ELF-1 (cell line): ENCODE data around the gene FAR2.
A peak's percentile ranks its signal among the peaks of the same experiment; 100 is the strongest.
"Not testable (repeated sequence)": the region's sequence is repeated elsewhere in the genome, so short reads cannot be mapped to it uniquely, and the experiment has no call there.

Experiments
- DNase-seq: peaks from one replicate; pipeline ENCODE4 v3.0.0-alpha.2; 2016; ENCODE audit warnings: low read depth, low spot score

FAR2 gene

DNA sequence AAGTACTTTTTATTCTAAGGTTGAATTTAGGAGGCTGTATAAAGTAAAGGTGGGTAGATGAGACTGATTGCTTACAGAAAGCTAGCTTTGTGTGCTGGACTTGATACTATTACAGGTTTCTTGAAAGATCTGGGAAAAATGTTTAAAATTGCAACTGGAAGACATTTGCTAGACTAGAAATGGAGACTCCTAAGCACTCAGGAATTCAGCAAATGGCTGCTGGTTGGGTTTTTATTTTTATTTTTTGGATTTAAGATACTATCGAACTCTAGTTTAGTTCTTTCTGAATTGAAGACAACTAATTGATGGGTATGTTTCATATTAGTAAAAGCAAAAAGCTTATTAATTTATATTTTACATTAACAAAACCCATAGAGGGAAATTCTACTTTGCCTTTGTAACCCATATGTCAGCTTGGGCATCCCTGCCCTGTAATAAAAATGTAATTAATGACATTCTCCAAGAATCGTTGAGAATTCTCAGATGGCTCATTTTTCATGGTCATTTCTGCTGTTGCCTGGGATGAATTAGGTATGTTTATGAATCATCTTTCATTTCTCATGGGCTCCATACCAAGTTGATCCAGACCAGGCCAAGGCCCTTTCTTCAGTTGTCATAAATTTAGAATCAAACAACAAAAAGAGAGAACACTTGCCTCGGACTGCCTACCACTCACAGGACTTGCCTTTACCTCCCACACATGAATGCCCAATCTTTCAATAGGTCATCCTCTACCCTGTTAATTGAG is 129.8 kb downstream of the FAR2 start:
- DNase-seq: no peak

DNA sequence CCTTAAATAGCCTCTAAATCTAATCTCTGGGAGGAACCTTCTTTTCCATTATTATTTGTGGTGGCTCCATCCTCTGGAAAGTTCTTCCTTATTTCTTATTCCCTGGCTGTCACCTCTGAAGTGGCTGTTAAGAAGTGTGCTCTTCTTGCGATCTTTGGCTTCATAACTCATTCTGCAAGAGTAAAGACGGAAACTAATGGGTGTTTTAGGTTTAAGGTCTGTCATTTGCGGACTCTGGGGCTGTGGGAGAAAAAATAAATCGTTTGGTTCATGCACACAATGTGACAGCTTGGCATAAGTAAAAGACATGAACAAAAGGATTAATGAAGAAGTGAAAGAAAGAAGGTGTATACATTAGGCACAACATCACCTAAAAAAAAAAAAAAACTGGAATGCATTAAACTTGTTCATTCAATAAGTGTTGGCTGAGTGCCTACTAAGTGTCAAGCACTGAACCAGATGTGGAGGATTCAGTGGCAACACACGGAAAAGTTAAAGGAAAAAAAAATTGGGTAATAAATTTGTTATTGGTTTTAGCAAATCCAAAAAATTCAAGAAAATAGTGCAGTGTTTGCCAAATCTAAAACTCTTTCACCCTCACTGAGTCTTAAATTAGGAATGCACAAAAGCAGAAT is 132.4 kb downstream of the FAR2 start:
- no peak for DNase-seq

DNA sequence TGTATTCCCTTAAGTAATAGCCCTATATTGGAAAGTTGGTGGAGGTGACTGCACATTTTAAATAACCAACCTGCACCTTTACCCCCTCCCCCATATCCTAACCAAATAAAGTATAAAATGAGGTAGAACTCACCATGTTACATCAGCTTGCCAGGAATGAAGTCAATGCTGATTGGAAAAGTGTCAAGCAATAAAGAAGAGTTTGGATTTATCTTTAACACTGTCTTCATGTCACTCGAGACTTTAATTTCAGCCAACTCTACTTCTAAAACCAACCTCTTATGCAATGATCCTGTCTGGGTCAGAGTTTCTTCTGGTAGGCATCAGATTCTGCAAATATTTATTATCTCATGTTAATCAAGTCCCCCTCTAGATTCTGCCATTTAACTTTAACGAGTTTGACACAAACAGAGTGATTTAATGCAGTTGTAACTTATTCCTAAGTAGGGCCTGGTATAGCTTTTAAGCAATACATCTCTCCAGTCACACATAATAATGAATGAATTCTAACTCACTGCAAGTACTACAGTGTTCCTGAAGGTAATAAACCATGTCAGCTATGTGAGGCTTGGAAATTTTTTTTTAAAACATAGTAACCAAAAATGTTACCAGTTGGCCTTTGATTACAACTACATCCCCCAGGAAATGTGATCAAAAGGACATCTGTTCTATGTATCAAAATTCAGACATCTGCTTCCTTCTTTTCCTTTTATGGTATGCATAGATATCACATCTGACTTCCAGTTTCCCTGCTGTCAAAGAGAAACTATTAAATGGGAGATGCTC is 133.1 kb downstream of the FAR2 start:
- no peak for DNase-seq

DNA sequence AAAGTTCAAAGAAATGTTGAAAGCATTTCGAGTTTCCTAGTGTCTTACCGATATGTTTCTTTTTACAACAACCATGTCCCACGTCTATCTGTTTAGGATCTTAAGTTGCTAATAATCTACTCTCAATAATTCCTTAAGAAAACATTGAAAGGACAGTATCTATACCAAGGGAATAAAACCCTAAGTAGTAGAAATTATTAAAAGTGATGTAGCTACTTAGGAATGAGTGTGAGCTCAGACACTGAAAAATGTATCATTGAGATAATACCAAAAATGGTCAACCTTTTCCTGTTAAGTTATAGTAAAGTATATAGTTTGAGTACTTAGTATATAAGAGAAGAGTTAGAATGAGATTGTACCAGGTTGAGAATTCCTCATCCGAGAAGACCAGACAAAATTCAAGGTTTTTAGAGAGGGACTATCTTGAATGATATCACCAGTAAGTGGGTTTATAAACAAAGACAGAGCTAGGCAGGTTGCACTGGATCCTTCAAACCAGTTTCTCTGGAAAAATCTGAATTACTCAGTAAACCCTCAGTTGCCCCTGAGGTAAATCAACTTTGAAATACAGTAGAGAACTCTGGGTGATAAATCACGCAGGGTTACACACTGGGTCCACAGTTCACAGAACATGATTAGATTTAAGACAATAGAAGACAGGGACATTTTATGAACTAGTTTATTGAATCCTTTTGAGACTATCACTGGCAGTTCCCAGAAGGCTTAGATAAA is 135.1 kb downstream of the FAR2 start:
- no peak for DNase-seq

DNA sequence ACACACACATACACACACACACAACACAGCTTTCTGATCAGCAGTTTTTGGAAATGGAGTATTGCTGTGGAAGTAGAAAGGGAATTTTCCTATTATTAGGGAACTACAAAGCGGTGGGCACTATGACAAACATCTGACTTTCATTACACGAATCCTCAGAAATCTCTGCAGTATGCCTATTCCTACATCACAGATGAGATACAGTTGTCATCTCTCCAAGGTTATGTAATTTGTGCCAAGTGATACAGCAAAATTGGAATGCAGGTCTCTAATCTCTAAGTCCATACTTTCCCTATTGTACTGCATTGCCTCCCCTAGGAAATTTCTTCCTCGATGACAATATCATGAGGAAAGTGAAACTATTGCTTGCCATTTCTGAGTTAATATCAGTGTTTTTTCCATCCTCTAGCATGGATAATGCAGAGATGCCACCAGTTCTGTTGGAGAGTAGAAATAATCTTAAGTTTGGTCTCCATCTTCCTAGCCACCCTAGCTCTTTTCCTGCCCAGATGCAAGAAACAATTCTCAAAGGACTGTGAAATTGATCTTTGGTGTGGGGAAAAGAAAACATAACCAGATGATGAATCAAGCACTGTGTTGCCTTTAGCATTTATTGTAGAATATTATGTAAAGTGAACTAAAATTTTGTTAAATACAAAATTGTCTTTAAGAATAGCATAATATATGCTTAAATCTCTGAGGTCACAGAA is 137.2 kb downstream of the FAR2 start:
- DNase-seq: no peak

DNA sequence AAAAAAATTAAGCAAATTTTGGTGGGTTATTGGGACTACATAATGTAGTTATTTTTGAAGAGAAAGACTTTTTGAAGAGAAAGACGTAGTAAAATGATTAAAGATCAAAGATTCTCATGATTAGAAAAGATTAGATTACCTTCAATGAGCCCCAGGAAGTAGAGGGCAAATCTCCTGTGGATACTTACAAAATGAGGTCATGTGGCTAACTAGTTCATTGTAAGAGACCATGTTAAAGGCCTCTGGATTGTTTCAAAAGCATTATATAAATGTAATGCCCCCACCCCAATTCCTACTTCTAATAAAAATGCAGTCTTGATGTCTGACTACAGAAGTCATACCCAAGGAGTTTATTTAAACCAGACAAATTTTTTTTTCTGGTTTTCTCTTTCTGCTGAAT is 138.5 kb downstream of the FAR2 start:
- DNase-seq: no peak

DNA sequence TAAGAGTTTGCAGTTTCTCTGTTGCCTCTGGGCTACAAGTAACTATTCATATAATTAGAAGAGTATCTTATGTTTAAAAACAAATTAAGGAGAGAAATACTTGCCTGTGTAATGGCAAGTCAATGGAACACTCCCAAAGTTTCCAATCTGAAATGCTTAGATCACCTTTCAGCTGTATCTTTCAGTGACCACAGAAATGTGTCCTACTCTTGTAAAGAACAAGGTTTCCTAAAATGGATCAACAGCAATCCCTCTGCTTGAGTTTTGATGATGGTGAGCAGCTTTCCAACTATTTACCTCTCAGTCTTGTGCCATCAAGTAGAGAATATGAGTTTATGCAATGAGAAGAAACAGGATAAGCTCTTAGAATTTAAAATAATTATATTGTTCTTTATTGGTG is 139.0 kb downstream of the FAR2 start:
- DNase-seq: no peak

DNA sequence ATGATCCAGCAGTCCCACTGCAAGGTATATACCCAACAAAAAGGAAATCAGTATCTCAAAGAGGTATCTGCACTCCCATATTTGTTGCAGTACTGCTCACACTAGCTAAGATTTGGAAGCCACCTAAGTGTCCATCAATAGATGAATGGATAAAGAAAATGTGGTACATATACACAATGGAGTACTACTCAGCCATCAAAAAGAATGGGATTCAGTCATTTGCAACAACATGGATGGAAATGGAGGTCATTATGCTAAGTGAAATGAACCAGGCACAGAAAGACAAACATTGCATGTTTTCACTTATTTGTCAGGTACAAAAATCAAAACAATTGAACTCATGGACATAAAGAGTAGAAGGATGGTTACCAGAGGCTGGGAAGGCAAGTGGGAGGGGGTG is 141.4 kb downstream of the FAR2 start:
- not testable (repeated sequence) for DNase-seq

DNA sequence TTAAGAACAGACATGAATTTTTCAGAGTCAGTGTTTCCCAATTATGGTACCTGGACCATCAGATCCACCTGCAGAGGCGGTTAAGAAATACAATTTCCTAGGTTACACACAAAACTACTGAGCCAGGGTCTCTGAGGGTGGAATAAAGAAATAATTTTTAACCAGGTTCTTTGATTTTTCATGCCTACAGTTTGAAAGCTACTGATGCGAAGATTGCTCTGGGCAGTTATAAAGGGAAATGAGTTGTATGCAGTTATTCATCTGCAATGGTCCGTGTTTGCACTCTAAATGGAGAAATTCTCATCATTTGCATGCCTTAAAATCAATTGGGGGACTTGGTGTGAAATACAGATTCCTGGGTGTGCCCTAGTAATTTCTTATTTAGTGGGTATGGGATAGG is 142.1 kb downstream of the FAR2 start:
- no peak for DNase-seq

DNA sequence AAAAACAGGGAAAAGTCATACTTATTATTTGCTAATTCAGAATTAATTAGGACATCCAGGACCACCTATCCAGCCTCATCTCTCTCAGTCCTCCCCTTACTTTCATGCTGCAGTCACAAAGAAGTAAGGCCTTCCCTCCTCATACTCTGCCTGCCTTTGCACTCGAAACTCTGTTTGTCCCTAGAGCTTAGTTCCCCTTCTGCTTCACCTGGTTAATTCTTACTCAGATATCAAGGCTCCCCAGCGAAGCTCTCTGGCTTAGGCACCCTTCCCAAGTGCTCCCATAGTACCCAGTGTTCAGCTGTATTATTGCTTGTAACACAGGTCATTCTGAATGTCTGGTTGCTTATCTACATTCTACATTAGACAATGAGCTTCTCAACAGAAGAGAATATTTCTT is 150.6 kb downstream of the FAR2 start:
- DNase-seq: no peak

DNA sequence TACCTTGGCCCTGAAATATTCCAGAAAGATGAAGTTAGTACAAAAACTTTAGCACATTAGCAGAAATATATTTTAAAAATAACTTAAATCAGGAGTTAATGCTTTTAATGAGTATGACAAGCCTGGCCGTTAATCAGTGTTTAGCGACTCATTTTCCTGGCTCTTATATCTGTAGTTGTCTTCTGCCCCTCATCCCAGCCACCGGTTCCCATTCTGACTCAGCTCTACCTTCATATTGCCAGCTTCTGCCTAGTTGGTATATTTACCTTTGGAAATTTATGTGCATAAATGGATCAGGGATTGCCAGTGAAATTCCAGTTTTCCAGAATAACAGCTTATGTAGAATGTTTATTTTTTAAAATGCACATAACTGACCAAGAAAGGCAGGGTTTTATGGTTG is 152.0 kb downstream of the FAR2 start:
- DNase-seq: no peak

DNA sequence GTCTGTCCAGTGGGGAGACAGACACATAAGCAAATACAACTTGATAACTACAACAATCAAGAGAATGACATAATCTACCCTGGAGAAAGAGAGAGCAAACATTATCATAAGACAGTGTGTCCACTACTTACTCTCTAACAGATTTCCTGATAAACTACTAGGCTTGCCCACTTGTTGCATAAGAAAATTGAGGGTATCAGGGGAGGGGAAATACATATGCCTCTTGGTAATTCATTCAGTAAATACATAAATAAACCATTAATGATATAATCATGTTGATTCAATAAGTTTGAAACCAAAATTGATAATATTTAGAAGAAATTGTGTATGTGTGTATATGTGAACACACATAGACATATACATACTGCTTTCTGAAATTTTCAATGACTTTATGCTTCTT is 155.3 kb downstream of the FAR2 start:
- no peak for DNase-seq

DNA sequence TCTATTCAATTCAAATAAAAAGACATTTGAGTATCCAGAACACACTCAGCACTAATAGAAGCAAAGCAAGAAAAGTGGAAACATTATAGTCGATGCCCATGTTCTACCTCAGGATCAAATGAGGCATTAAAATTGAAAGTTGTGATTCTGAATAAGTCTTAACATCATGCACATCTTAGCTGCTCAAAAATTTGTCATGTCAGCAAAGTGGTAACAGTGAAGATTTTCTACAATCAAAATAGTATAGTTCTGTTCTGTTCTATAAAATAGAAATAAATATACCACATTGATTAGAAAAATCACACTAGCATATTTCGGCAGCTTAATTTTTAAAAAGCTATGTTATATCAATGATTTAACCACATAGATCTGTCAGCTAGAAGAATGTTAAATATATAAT is 157.2 kb downstream of the FAR2 start:
- no peak for DNase-seq

DNA sequence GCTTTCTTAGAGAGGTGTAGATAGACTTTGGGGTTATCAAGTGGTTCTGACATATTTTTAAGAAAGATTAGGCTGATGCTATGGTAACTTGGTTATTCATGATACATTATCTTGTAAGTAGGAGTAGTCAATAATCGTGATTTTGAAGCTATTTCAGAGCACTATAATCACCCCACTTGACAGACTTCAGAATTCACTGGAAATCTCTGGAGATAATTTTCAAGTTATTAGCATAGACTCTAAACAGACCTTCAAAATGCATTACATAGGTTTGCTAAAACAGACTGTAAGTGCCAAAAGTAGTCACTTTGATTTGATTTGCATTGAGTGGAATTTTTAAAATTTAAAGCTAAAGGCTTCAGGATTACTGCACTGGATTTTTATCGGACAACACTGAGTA is 157.6 kb downstream of the FAR2 start:
- no peak for DNase-seq

DNA sequence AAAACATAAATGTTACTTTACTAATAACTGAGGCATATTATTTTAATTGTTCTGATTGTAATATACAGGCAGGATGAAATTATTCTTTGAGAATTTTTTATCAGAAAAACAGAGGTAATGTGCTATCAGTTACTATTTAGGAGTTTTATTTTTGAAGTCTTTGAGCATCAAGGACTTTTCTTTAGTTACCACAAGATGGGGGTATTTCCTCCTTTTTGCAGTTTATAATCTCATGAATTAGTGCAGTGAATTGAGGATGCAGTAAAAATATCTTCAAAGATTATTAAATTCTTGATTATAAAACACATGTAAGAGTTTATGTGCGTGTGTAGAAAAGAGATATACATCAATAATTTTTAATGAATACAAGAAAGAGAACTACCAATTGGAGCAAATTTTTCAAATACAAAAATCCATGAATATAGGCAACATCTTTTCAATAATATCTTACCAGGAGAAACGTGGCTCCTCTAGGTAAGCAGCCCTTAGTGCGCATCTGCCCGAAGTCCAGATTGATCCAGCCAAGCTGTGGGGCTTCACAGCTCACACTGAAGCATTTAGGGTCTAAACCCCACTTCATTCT is 160.3 kb downstream of the FAR2 start:
- DNase-seq: no peak

DNA sequence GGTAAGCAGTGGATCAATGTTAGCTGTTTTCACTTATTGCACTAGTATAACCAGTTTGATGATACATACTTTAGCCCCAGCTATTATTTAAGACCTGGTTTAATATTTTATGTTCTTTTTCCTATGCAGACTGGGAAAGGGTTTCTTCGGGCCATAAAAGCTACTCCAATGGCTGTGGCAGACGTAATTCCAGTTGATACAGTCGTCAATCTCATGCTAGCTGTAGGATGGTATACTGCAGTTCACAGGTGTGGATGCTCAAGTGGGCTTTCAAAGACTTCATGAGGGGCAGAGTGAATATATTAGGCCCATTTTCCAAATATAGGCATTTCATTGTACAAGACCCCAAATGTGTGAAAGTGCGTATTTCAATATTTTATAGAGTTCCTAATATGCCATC is 161.8 kb downstream of the FAR2 start:
- no peak for DNase-seq

DNA sequence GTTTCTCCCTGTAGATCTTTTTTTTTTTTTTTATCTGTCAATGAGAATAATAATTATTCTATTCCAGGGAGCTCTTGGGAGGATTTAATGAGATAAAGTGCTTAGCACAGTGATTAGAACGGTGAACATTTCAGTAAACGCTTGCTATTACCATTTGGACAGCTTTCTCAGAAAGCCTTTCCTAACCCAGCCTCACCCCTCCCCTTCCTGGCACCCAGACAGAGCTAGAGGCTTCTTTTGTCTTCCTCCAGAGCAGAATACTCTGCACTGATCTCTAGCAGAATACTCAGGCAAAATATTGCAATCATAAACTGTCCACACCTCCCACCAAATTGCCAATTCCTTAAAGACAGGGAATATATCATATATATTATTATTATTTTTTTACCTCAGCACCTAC is 165.3 kb downstream of the FAR2 start:
- DNase-seq: no peak

DNA sequence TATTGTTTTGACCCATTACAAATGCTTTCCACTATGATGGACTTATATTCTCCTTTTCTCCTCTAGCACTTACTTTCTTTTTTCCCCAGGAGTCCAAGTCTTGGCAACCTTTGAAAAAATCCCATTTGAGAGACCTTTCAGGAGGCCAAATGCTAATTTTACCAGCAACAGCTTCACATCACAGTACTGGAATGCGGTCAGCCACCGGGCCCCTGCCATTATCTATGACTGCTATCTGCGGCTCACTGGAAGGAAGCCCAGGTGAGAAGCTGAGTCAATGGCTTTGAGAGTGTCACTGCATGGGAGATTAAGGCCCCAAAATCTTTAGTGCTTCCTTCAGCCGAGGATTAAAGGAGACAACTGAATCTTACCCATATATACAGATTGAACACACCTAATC is 167.7 kb downstream of the FAR2 start:
- peak; percentile 75 for DNase-seq

DNA sequence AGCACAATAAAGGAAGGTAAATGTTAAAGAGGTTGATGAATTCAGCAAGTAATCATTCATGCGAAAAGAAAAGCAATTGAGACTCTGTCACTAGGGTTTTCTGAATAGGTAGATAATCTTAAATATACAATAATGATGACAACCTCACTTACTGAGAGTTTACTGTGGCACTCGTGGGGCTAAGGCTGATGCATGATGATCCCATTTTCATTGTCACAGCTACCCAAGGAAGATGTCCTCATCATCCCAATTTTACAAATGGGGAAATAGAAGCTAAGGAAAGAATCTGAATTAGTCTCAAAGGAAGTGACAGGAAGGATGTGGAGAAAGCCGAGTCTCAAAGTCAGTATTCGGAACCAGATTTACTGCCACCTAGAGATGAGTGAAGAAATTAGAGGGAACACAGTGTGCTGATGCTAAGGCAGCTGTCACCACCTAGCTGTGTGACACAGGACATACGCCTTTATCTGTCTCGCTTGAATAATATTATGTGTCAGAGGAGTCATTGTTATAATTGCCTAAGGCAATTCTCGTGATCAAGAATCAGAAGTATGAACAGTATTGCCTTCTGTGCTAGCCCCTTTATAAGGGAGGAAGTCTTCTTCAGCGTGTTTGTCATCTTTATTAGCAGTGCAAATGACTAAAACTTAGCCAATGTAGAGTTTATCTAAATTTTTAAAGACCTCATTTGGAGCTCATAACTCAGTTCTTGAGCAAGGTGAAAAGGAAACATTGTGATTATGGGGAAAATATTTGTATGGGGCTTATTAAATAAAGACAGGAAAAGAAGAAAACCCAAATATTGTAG is 168.7 kb downstream of the FAR2 start:
- peak; percentile 32 for DNase-seq
